Spinal cord (tissue), 10 donors: Measurements from ENCODE around the gene AHI1. TPM values are rescaled to one million over a fixed set of nuclear protein-coding genes. Genes with fewer than 3 reads are reported as not detected.
A peak's percentile ranks its signal among the peaks of the same experiment; 100 is the strongest.

Experiments used
- DNase-seq, 6 donors: peaks; one replicate each; pipeline versions ENCODE4 v3.0.0 to v3.0.0-alpha.2; 2013 to 2015; ENCODE audit warnings: low spot score in 6 of 6, low read depth in 4 of 6
- H3K27ac ChIP-seq: one replicate; pipeline ENCODE4 v1.5.1; 2013; ENCODE audit warnings: low read depth, low read length, control low read depth
- H3K27me3 ChIP-seq: one replicate; pipeline ENCODE4 v1.6.1; 2013; ENCODE audit warnings: low read length; ENCODE audit not compliant: control insufficient read depth, insufficient read depth
- H3K36me3 ChIP-seq: one replicate; pipeline ENCODE4 v1.6.1; 2013; ENCODE audit warnings: low read length; ENCODE audit not compliant: control insufficient read depth, insufficient read depth
- H3K4me1 ChIP-seq: one replicate; pipeline ENCODE4 v1.6.1; 2013; ENCODE audit warnings: low read length; ENCODE audit not compliant: control insufficient read depth, insufficient read depth
- H3K4me3 ChIP-seq: one replicate; pipeline ENCODE4 v1.5.1; 2013; ENCODE audit warnings: low read depth, low read length, control low read depth
- H3K9me3 ChIP-seq: one replicate; pipeline ENCODE4 v1.6.1; 2013; ENCODE audit warnings: low read length; ENCODE audit not compliant: control insufficient read depth, insufficient read depth
- WGBS: methylation state at CpG from one replicate; pipeline ENCODE4 v1.1.5; 2013; ENCODE audit warnings: missing lambda C conversion rate; ENCODE audit not compliant: insufficient coverage; 5-methylcytosine and 5-hydroxymethylcytosine counted together
- long read RNA-seq, 4 donors: transcript quantifications; one replicate each; lab custom pipeline, GENCODE V29; 2026
- polyA plus RNA-seq, 2 donors: library from polyadenylated mRNA; unstranded; fragments of 120-200 nt; gene quantifications; one replicate each; pipeline ENCODE4 v1.2.1, GENCODE V29; 2013; ENCODE audit not compliant: insufficient read length in 2 of 2
- total RNA-seq, 2 donors: library from RNA; depleted of rRNA in 1 of 2; stranded (reverse); fragments of 120-200 nt in 1 of 2; fragments of >200 nt in 1 of 2; gene quantifications; one replicate each; pipeline versions ENCODE4 v1.2.3 to v1.2.4, GENCODE V29; 2013 to 2014
- donor health status: healthy.

The AHI1 gene
- total RNA-seq (100 to 1,000 TPM in 1 of 2 donors, 10 to 100 TPM in 1; 57.7 to 131 TPM), polyA plus RNA-seq (10 to 100 TPM; 71.4 to 99.0 TPM)
- long read RNA-seq, donor 1, transcript AHI1-209 (3 exons, 900 nt), result major isoform, 10 of 28 reads
- long read RNA-seq, donor 1, partial matches to known transcripts, result 6 of 28 reads
- long read RNA-seq, donor 1, other reads (novel, unspliced or antisense), result 8 of 28 reads
- long read RNA-seq, donor 2, result 0 reads
- long read RNA-seq, donor 3, result 0 reads
- long read RNA-seq, donor 4, partial matches to known transcripts, result 7 of 9 reads
- long read RNA-seq, donor 4, other reads (novel, unspliced or antisense), result 0 of 9 reads

- peak within 1 kb of the TSS; percentile 85 for H3K4me3 ChIP-seq
- H3K36me3 ChIP-seq, result no peaks in the 10 kb centered on the region
- DNase-seq, result peak; percentile 77 to 97 (median 88)
- no peaks in the 10 kb centered on the region for H3K4me1 ChIP-seq
- H3K27ac ChIP-seq, result peak within 1 kb of the TSS; percentile 97
- WGBS, result under 1% methylated on average over 85 of the region's 85 CpGs
- H3K27me3 ChIP-seq, result no peaks in the 10 kb centered on the region
- no peaks in the 10 kb centered on the region for H3K9me3 ChIP-seq
Measured at GRCh38 chr6:135497412-135498184, at the start of gene AHI1. AHI1 (minus strand) TSS chr6:135497740; CDS start chr6:135492237, 5,503 bp downstream.

- Histone ChIP-seq H3K9me3 (no peaks in the 10 kb centered on the region), H3K27me3 (no peaks in the 10 kb centered on the region), H3K27ac (no peak overlapping the region), H3K4me1 (no peaks in the 10 kb centered on the region), H3K36me3 (no peaks in the 10 kb centered on the region), H3K4me3 (no peak overlapping the region)
- WGBS, result 93% methylated on average over 3 of the region's 9 CpGs
- DNase-seq, result peak in 2 of 6 donors; percentile 19 to 29
Measured at GRCh38 chr6:135546680-135547418, 49.3 kb upstream of the AHI1 start.

- no peaks in the 10 kb centered on the region for H3K9me3 ChIP-seq
- H3K36me3 ChIP-seq, result no peaks in the 10 kb centered on the region
- H3K27ac ChIP-seq, result no peak overlapping the region
- 88% methylated on average over 2 of the region's 2 CpGs for WGBS
- H3K4me1 ChIP-seq, result no peaks in the 10 kb centered on the region
- H3K27me3 ChIP-seq, result no peaks in the 10 kb centered on the region
- no peak overlapping the region for H3K4me3 ChIP-seq
- DNase-seq, result no peak
Measured at GRCh38 chr6:135546206-135546605, 48.7 kb upstream of the AHI1 start.

- Histone ChIP-seq H3K4me3 (no peak overlapping the region), H3K36me3 (no peaks in the 10 kb centered on the region), H3K27me3 (no peaks in the 10 kb centered on the region), H3K4me1 (no peaks in the 10 kb centered on the region), H3K9me3 (no peaks in the 10 kb centered on the region), H3K27ac (no peak overlapping the region)
- peak in 1 of 6 donors; percentile 7 for DNase-seq
- WGBS, result 57% methylated on average over 1 of the region's 2 CpGs
Measured at GRCh38 chr6:135540207-135540840, 42.8 kb upstream of the AHI1 start.

- no peak overlapping the region for H3K4me3 ChIP-seq
- H3K27ac ChIP-seq, result no peak overlapping the region
- H3K9me3 ChIP-seq, result no peaks in the 10 kb centered on the region
- no CpG with 5 or more reads among the region's 2 CpGs for WGBS
- H3K4me1 ChIP-seq, result no peaks in the 10 kb centered on the region
- no peaks in the 10 kb centered on the region for H3K36me3 ChIP-seq
- no peaks in the 10 kb centered on the region for H3K27me3 ChIP-seq
- no peak for DNase-seq
Measured at GRCh38 chr6:135537741-135538301, 40.3 kb upstream of the AHI1 start.

- DNase-seq, result peak in 5 of 6 donors; percentile 33 to 91 (median 54)
Measured at GRCh38 chr6:135535989-135536414, 38.5 kb upstream of the AHI1 start.

GRCh38 chr6:135534773-135535380 lies 37.3 kb upstream of the AHI1 start:
- no peak for DNase-seq
- no CpG with 5 or more reads among the region's 3 CpGs for WGBS

More at GRCh38 chr6:135535989-135536414, 38.5 kb upstream of the AHI1 start:
- 0% methylated on average over 3 of the region's 4 CpGs for WGBS
- Histone ChIP-seq H3K27ac (no peak overlapping the region), H3K36me3 (no peaks in the 10 kb centered on the region), H3K4me1 (no peaks in the 10 kb centered on the region), H3K27me3 (no peaks in the 10 kb centered on the region), H3K4me3 (no peak overlapping the region), H3K9me3 (no peaks in the 10 kb centered on the region)

GRCh38 chr6:135532559-135532958 lies 35.0 kb upstream of the AHI1 start:
- no peak overlapping the region for H3K27ac ChIP-seq
- no peaks in the 10 kb centered on the region for H3K27me3 ChIP-seq
- WGBS, result no CpG with 5 or more reads among the region's 1 CpG
- no peaks in the 10 kb centered on the region for H3K36me3 ChIP-seq
- no peak for DNase-seq
- H3K9me3 ChIP-seq, result no peaks in the 10 kb centered on the region
- H3K4me1 ChIP-seq, result no peaks in the 10 kb centered on the region
- H3K4me3 ChIP-seq, result no peak overlapping the region

More at GRCh38 chr6:135534773-135535380, 37.3 kb upstream of the AHI1 start:
- Histone ChIP-seq H3K4me3 (no peak overlapping the region), H3K36me3 (no peaks in the 10 kb centered on the region), H3K27ac (no peak overlapping the region), H3K27me3 (no peaks in the 10 kb centered on the region), H3K4me1 (no peaks in the 10 kb centered on the region), H3K9me3 (no peaks in the 10 kb centered on the region)
